HepG2 (cell line): ENCODE data around the gene ADGRG6.

Source experiments
- AKAP8 ChIP-seq: sonication (generic); formaldehyde crosslinking; IDR thresholded peaks from 2 replicates; pipeline ENCODE4 v1.5.1; 2020; ENCODE audit warnings: mild to moderate bottlenecking, missing genetic modification reagents
- EZH2 ChIP-seq: conservative IDR thresholded peaks from 2 replicates; pipeline ENCODE4 v1.6.1; 2012; ENCODE audit warnings: mild to moderate bottlenecking, low read depth, low read length, moderate library complexity
- FOXK2 ChIP-seq: fragments of 450-650 bp; IDR thresholded peaks from 2 replicates; pipeline ENCODE4 v1.6.1; 2016
- REST ChIP-seq, 2 experiments: IDR thresholded peaks; 2 replicates each; pipeline ENCODE4 v1.6.1; 2011 to 2012; ENCODE audit warnings: low read length in 2 of 2, borderline replicate concordance in 1 of 2, low read depth in 1 of 2, mild to moderate bottlenecking in 1 of 2, moderate library complexity in 1 of 2
- SUZ12 ChIP-seq: fragments of 150-350 bp; IDR thresholded peaks from 2 replicates; pipeline ENCODE4 v1.6.1; 2014; ENCODE audit warnings: low read depth, low read length
- TCF12 ChIP-seq, 2 experiments: fragments of 450-650 bp in 1 of 2; sonication (generic) in 1 of 2; formaldehyde crosslinking in 1 of 2; IDR thresholded peaks; 2 replicates each; pipeline versions ENCODE4 v1.6.1 to v1.8.0; 2017 to 2022; ENCODE audit warnings: antibody characterized with exemption in 1 of 2, mild to moderate bottlenecking in 1 of 2, missing genetic modification reagents in 1 of 2, moderate library complexity in 1 of 2
- TF ChIP-seq, protein P1 (sequence below): sonication (generic); formaldehyde crosslinking; IDR thresholded peaks from 2 replicates; pipeline ENCODE4 v1.5.0; 2020; ENCODE audit warnings: mild to moderate bottlenecking, missing genetic modification reagents, moderate library complexity

DNA sequence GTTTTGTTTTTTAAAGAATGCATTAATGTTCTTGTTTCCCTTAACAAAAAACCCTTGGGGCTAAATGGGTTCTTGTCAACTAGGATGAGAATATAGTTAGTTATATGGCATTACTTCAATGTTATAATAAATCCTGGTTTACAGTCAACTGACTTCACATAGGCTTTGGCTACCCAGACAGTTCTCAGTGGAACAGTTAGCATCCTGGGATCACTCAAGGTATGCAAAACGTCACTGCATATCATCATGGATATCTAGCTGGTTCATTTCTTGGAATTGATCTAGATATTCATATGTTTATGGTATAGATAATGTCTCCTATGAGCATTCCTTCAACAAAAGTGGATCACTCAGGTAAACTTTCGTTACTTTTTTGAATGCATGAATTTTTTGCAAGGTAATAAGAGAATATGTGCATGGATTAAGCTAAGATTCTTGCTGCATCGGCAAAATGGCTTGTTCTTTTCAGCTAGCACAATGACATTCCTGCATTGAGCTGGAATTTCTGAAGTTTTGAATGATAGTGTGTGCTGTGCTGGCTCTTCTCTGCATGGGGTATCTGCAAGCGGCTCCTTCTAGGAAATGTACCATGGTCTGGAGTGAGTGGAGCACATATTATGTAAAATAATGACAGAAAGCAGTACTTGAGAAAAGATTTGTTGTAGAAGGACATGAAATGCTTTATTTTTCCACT lies 138.9 kb downstream of the ADGRG6 start:
- TF ChIP-seq SUZ12 (no peak), REST (IDR thresholded peaks at IDR 0.05; ENCODE audit: borderline replicate concordance in 1 of 2, low read depth in 1 of 2, low read length in 2 of 2) (no peak), FOXK2 (no peak), AKAP8 (CRISPR knock-in tag) (no peak), EZH2 (no peak), TCF12 (IDR thresholded peaks at IDR 0.05) (no peak), TCF12 (CRISPR knock-in tag; IDR thresholded peaks at IDR 0.05) (no peak)
- TF ChIP-seq, protein P1, sequence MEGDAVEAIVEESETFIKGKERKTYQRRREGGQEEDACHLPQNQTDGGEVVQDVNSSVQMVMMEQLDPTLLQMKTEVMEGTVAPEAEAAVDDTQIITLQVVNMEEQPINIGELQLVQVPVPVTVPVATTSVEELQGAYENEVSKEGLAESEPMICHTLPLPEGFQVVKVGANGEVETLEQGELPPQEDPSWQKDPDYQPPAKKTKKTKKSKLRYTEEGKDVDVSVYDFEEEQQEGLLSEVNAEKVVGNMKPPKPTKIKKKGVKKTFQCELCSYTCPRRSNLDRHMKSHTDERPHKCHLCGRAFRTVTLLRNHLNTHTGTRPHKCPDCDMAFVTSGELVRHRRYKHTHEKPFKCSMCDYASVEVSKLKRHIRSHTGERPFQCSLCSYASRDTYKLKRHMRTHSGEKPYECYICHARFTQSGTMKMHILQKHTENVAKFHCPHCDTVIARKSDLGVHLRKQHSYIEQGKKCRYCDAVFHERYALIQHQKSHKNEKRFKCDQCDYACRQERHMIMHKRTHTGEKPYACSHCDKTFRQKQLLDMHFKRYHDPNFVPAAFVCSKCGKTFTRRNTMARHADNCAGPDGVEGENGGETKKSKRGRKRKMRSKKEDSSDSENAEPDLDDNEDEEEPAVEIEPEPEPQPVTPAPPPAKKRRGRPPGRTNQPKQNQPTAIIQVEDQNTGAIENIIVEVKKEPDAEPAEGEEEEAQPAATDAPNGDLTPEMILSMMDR, result no peak
